GM12865 (cell line): ENCODE data around the gene RNF123.

ENCODE experiments used
- DNase-seq: peaks from one replicate; pipeline ENCODE4 v3.0.0; 2010; ENCODE audit warnings: low read depth
- H3K4me3 ChIP-seq: 2 replicates; pipeline ENCODE4 v1.5.1; 2011; ENCODE audit warnings: mild to moderate bottlenecking, low read depth, low read length, control low read depth
- TF ChIP-seq, protein P1 (sequence below): IDR thresholded peaks from 2 replicates; pipeline ENCODE4 v1.5.1; 2011; ENCODE audit warnings: low read length, control low read depth, low read depth, inconsistent platforms; ENCODE audit not compliant: insufficient read depth; ENCODE audit errors: missing control alignments

RNF123 gene

DNA sequence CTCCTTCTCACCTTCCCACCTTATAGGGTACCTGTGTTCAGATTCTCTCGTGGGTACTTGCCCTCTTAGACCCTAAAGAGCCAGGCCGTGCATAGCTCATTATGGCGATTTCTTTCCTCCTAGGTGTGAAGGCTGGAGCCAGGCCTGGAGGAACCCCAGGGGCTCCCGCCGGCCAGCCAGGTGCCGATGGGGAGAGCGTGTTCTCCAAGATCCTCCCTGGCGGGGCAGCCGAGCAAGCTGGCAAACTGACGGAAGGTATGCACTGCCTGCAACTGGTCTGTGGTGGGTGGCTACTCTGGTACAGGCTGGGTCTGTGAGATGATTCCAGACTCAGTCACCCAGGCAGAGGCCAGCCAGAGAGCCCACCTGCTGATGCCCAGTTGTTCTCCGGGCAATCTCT is 25.1 kb upstream of the RNF123 start:
- DNase-seq: no peak
- TF ChIP-seq, protein P1, sequence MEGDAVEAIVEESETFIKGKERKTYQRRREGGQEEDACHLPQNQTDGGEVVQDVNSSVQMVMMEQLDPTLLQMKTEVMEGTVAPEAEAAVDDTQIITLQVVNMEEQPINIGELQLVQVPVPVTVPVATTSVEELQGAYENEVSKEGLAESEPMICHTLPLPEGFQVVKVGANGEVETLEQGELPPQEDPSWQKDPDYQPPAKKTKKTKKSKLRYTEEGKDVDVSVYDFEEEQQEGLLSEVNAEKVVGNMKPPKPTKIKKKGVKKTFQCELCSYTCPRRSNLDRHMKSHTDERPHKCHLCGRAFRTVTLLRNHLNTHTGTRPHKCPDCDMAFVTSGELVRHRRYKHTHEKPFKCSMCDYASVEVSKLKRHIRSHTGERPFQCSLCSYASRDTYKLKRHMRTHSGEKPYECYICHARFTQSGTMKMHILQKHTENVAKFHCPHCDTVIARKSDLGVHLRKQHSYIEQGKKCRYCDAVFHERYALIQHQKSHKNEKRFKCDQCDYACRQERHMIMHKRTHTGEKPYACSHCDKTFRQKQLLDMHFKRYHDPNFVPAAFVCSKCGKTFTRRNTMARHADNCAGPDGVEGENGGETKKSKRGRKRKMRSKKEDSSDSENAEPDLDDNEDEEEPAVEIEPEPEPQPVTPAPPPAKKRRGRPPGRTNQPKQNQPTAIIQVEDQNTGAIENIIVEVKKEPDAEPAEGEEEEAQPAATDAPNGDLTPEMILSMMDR: no peak
- no peak overlapping the region for H3K4me3 ChIP-seq

DNA sequence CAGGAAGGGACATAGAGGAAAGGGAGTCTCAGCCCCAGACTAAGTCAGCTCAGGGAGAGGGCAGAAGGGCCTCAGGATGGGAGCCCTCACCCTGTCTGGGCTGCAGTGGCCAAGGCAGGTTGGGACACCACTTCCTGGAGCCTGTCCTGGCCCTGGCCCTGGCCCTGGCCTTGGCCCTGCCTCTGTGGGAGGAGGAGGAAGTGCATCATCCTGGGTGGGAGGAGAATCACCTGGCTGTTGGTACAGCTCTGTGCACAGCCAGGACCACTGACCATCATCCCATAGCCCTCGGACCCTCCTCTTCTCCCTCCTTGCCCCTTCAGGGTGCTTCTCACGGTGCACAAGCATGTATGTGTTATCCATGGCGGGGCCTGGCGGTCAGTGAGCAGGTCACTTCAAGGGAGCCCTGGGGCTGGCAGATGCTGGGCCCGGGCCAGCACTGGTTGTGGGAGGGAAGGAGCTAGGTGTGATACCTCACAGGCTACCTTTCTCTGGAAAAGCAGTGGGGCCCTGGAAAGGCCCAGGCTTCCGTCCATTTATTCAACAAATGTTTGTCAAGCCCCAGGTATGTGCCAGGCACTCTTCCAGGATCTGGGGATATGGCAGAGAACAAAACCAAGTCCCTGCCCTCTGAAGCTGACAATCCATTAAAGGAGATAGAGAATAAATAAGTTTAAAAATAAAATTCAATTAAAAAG is 23.4 kb upstream of the RNF123 start:
- no peak for DNase-seq
- TF ChIP-seq, protein P1: no peak
- no peak overlapping the region for H3K4me3 ChIP-seq

DNA sequence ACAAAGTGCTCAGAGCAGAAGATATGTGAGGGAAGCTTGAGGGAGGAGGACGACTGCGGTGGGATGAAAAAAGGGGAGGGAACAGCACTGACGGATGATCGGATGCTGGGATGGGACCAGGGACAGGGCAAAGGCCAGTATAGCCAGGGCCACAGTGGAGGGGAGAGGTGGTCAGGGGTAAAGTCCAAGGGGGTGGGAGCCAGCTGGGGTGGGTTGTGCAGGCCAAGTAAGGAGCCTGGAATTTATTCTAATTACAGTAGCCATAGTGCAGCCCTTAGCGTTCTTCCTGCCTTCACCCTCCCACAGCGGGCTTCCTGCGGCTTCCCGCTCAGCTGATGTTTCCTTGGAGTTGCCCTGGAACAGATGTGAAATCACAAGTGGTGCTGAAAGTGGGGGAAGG is 22.8 kb upstream of the RNF123 start:
- DNase-seq: no peak
- TF ChIP-seq, protein P1: no peak
- H3K4me3 ChIP-seq: no peak overlapping the region

DNA sequence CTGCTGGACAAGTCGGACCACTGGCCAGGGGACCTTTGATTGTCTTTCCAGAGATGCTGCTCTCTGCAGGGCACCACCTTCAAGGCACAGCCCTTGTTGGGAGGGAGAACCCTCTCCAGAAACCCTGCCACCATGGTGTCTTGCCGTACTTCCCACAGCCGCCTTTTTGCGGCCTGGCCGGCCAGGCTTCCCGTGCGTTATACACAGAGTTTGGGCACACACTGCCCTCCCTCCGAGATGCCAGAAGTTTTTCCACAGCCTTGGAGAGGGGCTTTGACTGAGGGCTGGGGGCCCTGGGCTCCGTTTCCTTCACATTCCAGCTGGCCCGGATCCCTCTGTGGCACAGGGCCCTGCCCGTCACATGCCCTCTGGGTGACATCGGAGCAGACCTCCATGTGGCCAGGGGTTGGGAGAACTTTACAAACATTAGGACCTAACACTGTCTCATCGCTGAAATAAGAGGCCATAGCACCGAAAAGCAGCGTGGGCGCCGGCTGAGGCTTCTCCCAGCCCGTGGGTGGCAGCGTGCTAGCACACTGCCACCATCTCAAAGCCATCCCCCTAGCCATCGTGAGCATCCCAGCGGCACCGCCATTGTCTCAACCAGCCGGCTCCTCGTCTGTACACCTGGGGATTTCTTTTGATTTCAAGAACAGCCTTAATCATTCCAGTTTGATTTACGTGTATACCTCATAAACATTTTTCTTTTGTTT is 21.5 kb upstream of the RNF123 start:
- no peak overlapping the region for H3K4me3 ChIP-seq
- no peak for DNase-seq
- TF ChIP-seq, protein P1: no peak

DNA sequence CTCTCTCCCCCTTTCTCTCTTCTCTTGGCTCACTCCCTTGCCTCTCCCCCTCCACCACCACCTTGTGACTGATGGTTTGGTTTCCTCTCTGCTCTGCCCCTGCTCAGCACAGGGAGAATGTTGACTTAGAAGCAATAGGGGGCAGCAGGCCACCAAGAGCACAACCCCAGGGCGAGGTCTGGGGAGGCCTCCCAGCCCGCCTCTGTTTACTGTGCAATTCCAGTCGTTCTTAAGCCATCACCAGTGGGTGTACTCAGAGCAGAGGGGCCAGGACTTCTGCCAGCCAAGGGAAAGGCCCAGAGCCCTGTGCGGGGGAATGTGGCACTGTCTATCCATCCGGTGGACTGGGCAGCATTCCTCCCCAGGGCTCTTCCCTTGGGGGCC is 21.0 kb upstream of the RNF123 start:
- no peak for DNase-seq
- TF ChIP-seq, protein P1: no peak
- H3K4me3 ChIP-seq: no peak overlapping the region

DNA sequence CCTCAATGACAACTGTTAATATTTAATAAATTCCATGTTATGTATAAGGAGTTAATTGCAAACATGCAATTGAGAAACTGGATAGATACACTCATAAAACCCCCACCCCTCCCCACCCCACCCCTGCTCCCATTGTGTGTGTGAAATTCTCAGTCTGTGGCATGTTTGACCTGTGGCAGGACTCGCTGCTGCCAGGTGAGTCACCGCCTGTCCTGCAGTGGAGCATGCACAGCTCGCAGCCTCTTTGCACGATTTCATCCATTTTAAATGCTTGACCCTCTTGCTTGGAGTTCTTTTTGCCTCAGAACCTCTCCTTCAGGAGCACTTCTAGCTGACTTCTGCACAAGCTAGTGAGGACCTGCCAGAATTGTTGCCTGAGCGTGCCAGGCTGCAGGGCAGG is 20.5 kb upstream of the RNF123 start:
- H3K4me3 ChIP-seq: no peak overlapping the region
- no peak for DNase-seq
- TF ChIP-seq, protein P1: no peak
